Neutrophil (primary cell): ENCODE measurements around the gene RIMS3.

Source experiments
- H3K27ac ChIP-seq: fragments of 200-600 bp; sonication (generic); 2 replicates; pipeline ENCODE4 v1.5.1; 2016; ENCODE audit warnings: mild to moderate bottlenecking, moderate library complexity
- H3K27me3 ChIP-seq: fragments of 200-600 bp; sonication (generic); 2 replicates; pipeline ENCODE4 v1.6.0; 2016; ENCODE audit warnings: mild to moderate bottlenecking
- H3K36me3 ChIP-seq: fragments of 200-600 bp; sonication (generic); 2 replicates; pipeline ENCODE4 v1.5.1; 2017
- H3K4me1 ChIP-seq, 2 experiments: fragments of 200-600 bp in 1 of 2; sonication (generic) in 1 of 2; 1 replicate in 1 of 2; 2 replicates in 1 of 2; pipeline versions ENCODE4 v1.5.1 to v1.6.1; 2013 to 2016; ENCODE audit warnings: low read depth in 1 of 2, low read length in 1 of 2, mild to moderate bottlenecking in 1 of 2, moderate library complexity in 1 of 2; ENCODE audit not compliant: control insufficient read depth in 1 of 2, insufficient read depth in 1 of 2
- H3K4me3 ChIP-seq, 2 experiments: fragments of 200-600 bp in 1 of 2; sonication (generic) in 1 of 2; 1 replicate in 1 of 2; 2 replicates in 1 of 2; pipeline ENCODE4 v1.5.1; 2013 to 2016; ENCODE audit warnings: low read depth in 1 of 2, low read length in 1 of 2, mild to moderate bottlenecking in 1 of 2, moderate library complexity in 1 of 2
- H3K9me3 ChIP-seq: fragments of 200-600 bp; sonication (generic); 2 replicates; pipeline ENCODE4 v1.5.1; 2016
- TF ChIP-seq, protein P1 (sequence below): fragments of 200-600 bp; sonication (generic); IDR thresholded peaks from 2 replicates; pipeline ENCODE4 v1.5.1; 2016; ENCODE audit warnings: antibody characterized with exemption

Gene RIMS3

DNA sequence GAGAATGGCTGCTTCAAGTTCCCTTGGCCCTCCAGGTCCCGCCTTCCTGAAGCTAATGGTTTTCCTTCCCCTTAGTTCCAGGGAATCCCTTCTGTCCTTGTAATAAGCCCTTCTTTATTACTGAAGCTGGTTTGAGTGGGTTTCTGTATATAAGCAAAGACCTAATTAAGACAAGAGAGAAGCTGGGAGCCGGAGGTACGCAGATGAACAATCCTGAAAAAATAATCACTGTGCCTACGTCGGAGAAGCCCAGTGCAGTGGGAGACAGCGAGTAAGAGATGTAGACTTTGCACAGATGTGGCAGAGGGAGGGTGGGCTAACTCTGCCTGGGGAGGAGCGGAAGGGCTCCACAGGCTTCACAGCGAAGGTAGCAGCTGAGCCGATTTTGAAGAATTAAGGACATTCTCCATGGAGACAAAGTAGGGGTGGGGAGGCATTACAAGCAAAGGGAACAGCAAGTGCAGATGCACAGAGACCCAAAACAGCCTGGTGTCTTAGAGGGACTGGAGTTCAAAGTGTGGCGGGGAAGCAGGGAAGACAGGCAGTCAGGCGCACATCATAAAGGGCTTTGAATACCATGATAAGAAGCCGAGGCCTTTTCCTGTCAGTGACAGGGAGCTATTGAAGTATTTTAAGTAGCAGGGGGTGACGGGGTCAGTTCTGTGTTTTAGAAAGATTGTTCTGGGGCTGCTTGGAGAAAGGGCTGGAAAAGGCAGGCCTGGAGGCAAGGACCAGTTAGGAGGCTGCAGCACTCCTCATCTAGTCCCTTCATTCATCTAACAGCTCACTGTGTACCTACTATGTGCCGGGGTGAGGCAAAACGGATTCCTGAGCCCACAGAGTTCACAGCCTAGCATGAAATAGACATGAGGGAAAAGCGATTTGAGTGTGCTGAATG, 6.5 kb downstream of the RIMS3 start:
- Histone ChIP-seq H3K4me3 (no peak overlapping the region), H3K27me3 (peaks cover 71% of the 10 kb centered on the region), H3K4me1 (no peaks in the 10 kb centered on the region), H3K36me3 (no peaks in the 10 kb centered on the region), H3K27ac (no peak overlapping the region), H3K9me3 (no peaks in the 10 kb centered on the region)
- TF ChIP-seq, protein P1, sequence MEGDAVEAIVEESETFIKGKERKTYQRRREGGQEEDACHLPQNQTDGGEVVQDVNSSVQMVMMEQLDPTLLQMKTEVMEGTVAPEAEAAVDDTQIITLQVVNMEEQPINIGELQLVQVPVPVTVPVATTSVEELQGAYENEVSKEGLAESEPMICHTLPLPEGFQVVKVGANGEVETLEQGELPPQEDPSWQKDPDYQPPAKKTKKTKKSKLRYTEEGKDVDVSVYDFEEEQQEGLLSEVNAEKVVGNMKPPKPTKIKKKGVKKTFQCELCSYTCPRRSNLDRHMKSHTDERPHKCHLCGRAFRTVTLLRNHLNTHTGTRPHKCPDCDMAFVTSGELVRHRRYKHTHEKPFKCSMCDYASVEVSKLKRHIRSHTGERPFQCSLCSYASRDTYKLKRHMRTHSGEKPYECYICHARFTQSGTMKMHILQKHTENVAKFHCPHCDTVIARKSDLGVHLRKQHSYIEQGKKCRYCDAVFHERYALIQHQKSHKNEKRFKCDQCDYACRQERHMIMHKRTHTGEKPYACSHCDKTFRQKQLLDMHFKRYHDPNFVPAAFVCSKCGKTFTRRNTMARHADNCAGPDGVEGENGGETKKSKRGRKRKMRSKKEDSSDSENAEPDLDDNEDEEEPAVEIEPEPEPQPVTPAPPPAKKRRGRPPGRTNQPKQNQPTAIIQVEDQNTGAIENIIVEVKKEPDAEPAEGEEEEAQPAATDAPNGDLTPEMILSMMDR = no peak

DNA sequence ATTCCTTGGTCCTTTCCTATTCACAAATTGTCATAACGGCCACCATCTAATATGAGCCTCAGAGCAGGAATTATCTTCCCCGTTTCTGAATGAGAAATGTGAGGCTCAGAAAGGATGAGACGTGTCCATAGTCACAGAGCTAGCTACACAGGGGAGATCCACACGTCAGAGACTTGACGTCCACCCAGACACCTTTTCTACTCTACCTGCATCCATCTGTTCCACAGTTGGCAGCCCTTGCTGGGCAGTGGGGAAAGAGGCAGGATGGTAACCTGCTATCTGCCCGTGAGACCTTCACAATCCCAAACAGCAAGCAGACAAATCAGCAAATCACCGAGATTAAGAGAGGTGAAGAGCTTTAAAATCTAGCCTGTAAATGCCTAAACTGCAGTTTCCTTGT, 8.4 kb downstream of the RIMS3 start:
- Histone ChIP-seq H3K4me3 (no peak overlapping the region), H3K4me1 (no peaks in the 10 kb centered on the region), H3K36me3 (no peaks in the 10 kb centered on the region), H3K27me3 (peaks cover 74% of the 10 kb centered on the region), H3K27ac (no peak overlapping the region), H3K9me3 (no peaks in the 10 kb centered on the region)
- TF ChIP-seq, protein P1 = no peak

DNA sequence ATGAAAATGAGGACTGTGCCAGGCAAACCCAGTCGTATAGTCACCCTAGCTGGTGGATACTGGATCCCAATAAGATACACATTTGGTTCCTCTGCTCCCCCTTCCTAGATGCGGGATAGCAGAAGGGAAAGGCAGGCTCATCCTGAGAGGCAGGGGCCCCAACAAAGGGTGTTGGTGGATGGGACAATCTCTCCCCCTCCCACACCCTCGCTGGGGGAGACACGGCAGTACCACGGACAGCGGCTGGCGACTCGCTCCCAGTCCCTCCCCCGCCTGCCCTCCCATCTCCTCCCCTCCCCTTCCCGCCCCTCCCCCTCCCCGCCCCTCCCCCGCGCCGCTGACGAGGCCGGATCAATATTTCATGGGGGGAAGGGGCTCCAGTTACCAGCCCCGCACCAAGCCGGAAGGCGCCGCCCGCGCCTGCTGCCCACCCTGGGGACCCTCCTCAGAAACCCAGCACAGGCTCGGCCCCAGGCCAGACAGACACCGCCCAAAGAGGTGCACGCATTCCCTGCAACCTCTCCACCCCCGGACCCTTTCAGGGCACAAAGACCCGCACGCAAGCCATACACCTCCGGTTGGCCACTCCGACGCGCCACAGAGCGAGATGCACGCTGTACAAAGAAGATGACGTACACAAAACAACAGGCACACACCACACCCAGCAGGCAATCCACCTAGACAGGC, 11.5 kb downstream of the RIMS3 start:
- Histone ChIP-seq H3K27ac (no peak overlapping the region), H3K4me1 (no peaks in the 10 kb centered on the region), H3K4me3 (no peak overlapping the region), H3K9me3 (no peaks in the 10 kb centered on the region), H3K27me3 (peaks cover 81% of the 10 kb centered on the region), H3K36me3 (no peaks in the 10 kb centered on the region)
- TF ChIP-seq, protein P1 = no peak

DNA sequence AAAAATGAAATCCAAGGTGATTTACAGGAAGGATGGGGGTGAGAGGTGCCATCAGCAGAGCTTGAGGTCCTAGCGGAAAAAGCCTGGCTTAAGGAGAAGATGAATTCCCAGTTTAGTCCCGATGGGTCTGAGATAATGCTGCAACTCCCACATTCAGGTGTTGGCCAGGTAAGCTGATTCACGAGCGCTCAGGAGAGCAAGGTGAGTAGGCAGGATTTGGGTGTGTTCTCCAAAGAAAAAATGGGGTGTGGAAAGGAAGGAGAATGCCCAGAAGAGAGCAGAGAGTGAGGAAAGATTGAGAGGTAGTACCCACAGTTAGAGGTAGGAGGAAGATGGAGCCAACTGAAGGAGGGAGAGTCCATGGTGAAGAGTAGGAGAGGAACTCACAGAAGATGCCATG, 12.5 kb downstream of the RIMS3 start:
- Histone ChIP-seq H3K4me1 (no peaks in the 10 kb centered on the region), H3K27me3 (peaks cover 72% of the 10 kb centered on the region), H3K4me3 (no peak overlapping the region), H3K27ac (no peak overlapping the region), H3K36me3 (no peaks in the 10 kb centered on the region), H3K9me3 (no peaks in the 10 kb centered on the region)
- TF ChIP-seq, protein P1 = no peak

DNA sequence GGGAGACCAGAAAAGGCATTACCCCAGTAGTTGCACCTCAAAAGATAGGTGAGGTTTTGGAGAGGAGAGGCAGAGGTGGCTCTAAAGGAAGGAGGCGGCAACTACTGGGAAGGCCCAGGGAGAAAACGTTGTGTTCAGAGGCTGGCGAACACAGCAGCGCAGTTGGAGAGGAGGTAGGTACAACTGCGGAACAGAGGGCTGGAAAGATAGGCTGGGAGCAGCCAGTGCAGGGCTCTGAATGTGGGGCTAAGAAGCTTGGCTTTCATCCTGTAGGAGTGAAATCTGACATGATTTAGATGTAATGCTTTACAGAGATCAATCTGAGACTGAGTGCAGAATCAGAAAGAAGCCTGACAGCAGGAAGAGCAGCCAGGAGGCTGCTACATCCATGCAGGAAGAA, 13.0 kb downstream of the RIMS3 start:
- Histone ChIP-seq H3K4me1 (no peaks in the 10 kb centered on the region), H3K27me3 (peaks cover 70% of the 10 kb centered on the region), H3K27ac (no peak overlapping the region), H3K4me3 (no peak overlapping the region), H3K36me3 (no peaks in the 10 kb centered on the region), H3K9me3 (no peaks in the 10 kb centered on the region)
- TF ChIP-seq, protein P1 = no peak
